ENCODE measurements around the gene KLRC4.

The KLRC4 gene

DNA sequence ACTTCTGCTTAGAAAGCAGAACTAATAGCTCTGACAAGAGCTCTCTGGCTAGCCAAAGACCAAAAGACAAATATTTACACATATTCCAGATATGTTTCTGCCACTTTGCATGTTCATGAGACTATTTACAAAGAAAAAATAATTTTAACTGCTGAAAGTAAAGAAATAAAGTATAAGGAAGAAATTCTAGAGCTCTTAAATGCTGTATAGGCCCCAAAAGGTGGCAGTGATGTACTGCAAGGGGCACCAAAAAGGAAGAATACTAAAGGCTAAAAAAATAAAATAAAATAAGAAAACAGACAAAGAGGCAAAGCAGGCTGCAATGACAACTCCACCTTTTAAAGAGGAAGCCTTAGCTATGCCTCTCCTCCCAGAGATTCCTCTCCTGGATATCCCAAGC is 42.7 kb downstream of the KLRC4 start:
- no peak for FAIRE-seq

DNA sequence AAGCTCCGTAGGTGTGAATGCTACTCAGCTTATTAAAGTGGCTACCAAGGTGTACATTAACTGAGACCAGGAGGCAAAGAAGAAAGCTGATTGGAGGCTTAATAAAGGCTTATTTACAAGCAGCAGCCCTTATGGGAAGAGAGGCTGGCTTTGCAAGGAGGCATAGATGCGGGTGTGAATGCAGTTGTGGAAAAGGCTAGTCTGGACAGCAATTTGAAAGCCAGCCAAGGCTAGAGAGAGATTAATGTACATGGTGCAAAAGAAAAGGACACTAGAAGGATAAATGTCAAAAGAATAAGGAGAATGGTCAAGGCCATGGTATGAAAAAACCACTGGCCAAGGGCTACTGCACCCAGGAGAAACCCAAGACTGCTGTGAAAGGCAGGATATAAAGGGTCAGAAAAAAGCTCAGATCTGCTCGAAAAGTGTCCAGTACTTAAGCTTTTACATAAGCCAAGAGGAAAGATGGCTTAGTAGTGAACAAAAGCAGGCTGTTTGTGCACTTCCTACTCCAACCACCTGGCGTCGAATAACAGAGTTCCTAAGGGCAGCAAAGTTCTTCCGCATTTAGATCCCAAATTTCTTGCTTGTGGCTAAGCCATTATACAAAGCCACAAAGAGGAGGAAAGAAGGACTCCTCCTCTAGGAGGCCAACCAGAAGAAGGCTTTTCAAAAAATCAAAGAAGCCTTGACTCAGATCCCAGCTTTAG is 43.7 kb downstream of the KLRC4 start:
- no peak for FAIRE-seq

DNA sequence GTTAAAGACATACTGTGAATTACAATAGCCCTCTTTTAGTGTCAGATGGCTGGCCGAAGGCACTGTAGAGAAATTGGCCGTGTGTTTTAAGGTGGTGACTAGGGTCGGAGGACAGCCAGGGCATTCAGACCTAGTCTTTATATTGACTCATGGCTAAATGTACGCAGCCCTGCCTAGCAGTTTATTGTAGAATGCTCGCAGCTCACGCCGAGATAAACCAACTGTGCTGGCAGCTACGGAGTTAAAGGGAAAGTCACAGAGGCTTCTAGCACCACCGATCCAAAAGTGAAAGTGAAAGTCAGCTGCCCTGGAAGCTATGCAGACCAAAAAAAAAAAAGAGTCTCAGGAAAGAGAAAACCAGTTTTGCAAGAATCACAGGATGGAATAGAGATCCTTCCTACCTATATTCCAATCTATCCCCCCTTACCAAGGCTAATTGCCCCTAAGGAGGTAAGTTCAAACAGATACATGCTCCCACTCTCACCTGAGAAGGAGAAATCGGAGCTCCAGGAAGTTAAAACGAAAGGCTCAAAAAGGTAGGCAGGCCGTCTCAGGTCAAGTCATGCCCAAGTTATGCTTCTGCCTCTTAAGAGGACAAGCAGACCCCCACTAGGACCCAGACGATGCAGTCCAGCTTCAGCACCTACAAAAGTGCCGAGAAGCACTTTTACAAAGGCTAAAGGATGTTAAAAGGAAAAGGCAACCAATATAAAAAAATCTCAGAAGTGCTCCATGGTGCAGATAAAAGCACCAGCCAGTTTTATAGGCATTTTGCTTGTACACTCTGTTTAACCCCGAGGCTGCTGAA is 44.5 kb downstream of the KLRC4 start:
- no peak for FAIRE-seq

DNA sequence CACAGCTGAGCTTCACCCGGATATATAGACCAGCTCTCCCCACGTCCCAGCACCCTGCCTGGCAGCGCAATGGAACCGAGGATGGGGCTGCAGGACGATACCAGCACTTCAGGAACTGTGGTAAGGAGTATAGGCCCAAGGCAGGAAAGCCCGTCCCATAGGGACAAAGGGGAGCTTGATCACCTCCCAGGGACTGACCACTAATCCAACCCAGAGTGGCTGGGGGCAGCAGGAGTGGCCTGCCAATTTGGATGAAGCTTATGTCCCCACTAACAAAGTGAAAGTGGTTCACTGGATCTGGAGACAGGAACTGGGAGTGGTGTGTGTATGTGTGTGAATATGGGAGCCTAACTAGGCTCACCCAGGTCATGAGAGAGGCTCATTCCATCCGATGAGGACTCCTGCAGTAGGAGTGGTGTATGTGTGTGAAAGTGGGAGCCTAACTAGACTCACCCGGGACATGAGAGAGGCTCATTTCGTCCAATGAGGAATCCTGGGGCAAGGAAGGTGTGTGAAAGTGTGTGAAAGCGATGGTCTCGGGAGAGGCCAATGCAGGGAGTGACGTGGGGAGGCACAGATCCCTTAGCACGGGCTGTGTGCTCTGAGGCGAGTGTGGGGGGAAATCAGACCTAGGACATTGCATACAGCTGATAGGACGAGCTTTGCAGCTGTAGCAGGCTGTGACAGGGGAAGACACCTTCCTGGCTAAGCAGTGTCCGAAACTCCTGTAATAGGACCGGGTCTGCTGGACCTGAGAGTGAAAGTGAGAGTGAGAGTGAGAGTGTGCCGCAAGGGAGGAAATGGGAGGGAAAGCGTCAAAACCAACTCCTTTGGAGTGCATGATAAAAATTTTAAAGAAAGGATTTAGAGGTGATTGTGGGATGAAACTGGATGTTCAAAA is 45.4 kb downstream of the KLRC4 start:
- no peak for FAIRE-seq

DNA sequence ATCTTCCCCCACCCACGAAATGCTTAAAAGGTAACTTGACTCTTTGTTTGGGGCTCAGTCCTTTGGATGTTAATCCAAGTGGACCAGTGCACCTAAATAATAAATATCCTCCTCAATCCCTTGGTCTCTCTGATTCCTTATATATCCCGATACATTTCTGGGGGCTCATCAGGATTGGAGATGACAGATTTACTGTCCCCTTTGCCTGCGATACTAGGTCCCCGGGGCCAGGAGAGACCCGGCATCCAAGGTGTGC is 46.0 kb downstream of the KLRC4 start:
- no peak for FAIRE-seq

DNA sequence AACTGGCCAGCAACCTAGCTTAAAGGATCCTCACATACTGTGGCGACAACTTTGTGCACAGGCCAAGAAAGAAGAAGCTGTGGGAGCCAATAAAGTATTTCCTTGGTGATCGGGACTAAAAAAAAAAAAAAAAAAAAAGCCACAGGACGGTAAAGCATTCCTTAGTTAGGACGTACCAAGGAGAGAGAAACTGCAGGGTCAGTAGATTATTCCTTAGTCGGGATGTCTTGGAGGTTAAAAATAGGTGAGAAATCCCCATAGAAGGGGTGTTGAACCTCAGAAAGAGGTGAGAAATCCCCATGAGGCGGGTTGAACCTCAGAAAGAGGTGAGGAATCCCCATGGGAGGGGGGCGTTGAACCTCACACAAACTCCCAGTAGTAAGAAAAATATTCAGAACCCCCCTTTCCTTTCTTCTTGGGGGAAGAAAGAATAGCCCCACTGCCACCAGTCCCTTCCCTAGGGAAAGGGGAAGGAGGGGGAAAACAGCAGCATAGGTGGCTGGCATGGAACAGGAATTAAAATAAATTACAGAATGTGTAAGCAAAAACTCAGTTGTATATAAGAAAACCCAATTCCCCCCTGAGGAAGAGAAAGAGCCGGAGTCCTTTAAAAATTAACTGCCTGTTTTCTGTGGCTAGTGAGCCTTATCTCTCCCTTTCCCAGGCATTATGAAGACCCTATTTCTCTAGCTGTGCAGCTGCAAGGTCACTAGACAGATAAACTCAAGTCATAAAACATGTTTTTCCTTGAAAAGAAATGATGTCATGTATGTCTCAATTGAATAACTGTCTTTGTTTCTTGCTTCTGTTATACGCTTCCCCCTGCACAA is 46.5 kb downstream of the KLRC4 start:
- no peak for FAIRE-seq

DNA sequence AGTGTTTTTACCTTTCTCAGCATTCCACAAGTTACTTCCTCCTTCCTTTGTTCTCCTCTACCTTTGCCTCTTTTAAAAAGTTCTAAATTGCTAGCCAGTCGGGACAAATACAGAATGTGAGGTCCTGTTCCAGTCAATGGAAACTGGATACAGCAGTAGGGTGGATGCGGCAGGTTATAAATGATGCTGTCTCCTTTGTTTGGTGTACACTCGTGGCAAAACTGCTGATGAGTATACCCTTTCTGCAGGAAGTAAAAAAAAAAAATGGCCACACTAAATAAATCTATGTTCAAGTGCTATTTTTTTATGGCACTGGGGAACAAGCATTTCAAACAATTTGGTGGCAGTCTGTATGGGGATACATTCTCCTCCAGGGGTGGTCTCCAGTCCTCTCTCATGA is 47.2 kb downstream of the KLRC4 start:
- no peak for FAIRE-seq

DNA sequence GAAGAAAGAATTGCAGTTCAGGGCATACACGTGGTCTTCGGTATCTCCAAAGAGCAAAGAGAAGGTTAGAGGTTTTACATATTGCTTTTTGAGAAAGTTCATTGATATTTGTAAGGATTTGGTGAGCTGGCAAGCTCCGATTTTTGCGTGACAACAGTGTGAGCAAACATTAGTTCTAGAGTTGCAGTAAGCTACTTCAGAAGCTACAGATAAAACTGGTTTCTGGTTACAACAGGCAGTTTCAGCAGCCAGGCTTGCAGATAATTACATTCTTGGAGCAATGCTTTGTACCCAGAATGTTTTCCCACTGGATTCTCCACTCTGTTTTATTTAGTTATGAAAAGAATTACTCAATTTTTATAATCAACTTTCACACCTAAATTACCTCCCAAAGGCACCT is 47.9 kb downstream of the KLRC4 start:
- FAIRE-seq, result no peak

DNA sequence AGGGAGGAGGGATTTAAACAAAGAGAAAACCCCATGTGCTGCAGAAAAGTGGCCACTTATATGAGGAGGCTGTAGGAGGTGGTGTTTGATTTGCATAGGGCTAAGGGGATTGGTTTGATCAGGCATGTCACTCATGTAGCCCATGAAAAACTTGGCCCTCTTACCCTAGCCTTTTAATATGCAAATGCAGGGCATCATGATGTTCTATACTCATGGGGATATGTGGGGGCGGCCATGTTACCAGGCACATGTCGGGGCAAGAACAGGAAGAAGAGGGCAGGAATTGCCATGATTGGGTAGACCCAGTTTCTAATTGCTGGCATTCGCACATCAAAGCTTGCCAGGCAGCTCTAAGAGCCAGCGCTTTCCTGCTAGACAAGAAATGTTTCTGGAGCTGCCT is 48.5 kb downstream of the KLRC4 start:
- FAIRE-seq, result no peak

DNA sequence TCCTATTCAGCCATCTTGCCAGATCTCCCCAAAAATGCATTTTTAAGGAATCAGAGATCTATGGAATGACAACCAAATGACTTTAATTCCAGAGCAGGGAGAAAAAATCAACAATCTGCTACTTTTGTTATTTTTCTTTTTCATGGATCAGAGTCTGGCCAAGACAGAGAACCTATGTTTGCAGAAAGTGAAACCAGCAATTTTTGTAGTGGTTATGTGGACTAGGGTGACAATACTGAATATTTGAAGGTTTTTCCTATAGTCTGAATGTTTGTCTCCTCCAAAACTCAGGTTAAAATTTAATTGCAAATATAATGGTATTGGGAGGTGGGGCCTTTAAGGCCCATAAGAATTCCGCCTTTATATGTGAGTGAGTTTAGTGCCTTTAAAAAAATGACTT is 50.6 kb downstream of the KLRC4 start:
- FAIRE-seq, result no peak

DNA sequence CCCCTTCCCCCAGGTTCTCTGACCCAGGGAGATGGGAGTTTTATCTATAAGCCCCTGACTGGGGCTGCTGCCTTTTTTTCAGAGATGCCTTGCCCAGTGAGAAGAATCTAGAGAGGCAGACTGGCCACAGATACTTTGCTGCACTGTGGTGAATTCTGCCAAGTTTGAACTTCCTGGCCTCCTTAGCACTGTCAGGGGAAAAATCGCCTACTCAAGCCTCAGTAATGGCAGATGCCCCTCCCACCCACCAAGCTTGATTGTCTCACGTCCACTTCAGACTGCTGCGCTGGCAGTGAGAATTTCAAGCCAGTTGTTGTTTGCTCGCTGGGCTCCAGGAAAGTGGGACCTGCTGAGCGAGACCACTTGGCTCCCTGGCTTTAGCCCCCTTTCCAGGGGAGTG is 51.4 kb downstream of the KLRC4 start:
- FAIRE-seq, result no peak

Measured in A204.1 (cell line).